Activated naive CD4-positive, alpha-beta T cell (primary cell): ENCODE measurements around the gene UGT1A10.

ENCODE experiments used
- DNase-seq, 4 experiments: peaks; one replicate each; lab custom pipeline; 2025; lab: John Stamatoyannopoulos, UW

Gene UGT1A10

DNA sequence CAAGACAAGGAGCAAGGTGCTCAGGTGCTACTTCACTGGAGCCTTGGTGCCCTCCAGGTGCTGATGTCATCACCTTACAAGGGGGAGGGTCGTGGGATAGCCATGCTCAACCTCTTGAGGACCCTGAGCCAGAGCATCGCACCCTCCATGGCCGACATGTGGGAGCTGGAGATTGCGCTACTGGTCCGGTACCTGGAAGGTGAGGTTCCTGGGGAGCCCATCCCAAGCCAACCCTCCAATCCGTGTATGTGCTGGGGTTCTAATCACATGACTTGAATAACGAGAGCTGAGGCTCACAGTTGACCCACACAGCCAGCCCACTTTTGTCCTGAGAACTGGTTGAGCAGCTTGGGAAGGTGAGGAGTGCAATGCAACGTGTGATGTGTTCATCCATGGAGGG lies 167.7 kb downstream of the UGT1A10 start:
- DNase-seq: no peak

DNA sequence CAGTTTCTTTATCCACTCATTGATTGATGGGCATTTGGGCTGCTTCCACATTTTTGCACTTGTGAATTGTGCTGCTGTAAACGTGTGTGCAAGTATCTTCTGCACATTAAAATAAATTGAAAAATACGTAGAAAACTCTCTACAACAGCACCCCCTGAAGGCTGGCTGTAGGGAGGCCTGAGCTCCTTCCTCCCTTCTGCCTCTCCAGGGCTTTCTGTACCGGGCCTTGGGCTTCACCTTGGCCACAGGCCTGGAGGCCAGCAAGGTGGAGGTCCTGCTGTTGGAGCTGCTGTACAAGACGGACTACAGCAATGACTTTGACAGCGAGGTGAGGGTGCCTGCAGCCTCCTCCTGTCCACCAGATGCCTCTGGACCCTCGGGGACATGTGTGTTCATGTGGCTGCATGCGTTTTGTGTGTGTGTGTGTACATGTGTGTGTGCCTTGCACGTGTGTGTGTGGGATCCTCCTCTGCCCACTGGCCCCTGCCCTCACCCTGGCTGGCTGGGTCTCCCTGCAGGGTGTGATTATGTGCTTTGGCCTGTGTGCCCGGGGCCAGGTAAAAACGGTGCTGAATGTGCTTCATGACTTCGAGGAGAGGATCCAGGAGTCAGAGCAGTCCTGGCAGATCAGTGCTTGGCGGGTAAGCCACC lies 171.1 kb downstream of the UGT1A10 start:
- no peak for DNase-seq

DNA sequence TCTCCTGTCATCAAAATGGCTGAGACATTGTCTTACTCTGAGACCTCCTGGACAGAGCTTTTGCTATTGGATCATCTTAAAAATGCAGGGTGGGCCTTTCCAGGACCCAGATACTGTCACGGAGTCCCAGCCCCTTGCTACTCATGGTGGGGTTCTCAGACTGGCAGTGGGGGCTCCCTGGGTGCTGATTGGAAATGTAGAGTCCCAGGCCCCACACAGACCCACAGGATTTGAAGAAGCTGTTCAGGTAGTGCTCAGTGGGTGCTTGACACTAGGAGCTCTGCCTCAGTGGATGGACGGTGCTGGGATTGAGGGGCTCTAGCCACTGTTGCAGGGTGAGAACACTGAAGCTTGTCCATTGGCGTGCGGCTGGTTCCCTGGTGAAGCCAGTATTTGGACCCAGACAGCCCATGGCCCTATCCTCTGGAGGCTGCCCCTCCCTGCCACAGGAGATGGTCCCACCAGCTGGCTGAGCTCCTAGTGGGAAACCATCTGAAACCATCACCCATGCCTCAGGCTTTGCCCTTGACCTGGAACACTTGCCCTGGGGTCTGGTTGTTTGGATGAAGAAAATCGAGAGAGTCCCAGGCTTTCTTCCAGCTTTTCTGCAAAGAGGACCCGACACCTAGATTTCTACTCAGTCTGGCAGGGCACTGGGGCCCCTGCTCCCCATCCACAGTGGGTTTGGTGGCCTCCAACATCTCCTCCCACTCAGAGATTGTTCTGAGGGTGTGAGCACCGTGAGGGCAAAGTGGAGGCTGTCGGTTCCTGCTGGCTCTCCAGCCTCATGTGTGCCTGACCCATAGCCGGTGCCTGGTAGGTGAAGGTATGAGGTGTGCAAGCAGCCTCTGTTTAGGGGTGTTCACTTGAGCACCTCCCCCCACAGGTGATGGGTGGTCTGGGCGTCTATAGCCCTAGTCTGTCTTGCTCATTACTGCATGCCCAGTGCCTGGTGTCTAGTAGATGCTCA lies 172.0 kb downstream of the UGT1A10 start:
- DNase-seq: no peak

- no peak for DNase-seq
Observed at GRCh38 chr2:233810385-233810784, 174.1 kb downstream of the UGT1A10 start.

GRCh38 chr2:233811087-233811486 lies 174.8 kb downstream of the UGT1A10 start:
- no peak for DNase-seq

DNA sequence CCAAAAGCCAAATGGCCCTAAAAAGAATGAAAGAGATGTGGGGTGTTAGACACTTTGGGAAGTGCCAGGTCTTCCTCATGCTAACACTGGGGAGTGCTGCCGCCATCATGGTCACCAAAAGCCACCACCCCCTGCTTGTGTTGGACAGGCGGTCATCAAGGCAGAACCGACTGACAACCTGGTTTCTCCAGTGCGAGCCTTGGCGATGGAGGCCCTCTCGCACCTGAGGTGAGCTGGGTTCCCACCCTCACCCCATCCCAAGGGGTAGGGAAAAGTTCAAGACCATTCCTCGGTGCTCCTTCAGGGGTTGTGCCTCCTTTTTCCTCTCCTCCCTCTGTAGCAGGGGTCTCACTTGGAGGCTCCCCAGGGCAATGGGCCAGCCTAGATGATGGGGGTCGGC lies 175.5 kb downstream of the UGT1A10 start:
- DNase-seq: no peak

DNA sequence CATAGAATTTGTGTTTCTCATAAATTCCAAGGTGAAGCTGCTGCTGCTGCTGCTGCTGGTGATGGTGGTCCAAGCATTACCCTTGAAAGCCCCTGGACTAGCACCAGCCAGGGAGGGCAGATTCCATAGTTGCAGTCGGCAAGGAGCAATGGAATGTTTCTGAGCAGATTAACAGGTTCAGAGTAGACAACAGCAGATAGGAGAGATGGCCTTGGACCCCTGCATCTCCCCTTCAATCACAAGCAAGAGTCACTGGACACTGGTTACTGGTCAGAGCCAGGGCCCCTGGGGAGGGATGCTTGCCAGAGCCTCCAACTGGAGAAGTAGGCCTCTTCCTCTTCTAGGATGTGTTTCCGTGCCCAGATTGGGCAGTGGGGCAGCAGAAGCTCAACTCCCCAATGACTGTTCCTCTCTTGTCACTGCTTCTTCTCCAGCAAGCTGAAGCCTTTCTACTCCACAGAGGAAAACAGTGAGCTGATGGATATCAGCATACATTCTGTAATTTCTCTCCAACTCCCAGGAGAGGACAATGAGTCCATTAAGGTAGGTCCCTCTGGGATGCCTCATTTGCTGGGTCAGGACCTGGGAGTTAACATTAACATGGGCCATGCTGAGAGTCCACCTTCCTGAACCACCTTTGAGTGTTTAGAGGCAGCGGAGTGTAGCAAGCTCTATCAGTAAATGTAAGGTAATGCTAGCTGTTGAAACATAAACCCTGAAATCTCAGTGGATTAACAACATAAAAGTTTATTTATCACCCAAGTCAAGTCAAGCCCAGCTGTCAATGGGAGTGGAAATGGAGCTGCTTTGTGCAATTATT lies 177.2 kb downstream of the UGT1A10 start:
- DNase-seq: no peak

DNA sequence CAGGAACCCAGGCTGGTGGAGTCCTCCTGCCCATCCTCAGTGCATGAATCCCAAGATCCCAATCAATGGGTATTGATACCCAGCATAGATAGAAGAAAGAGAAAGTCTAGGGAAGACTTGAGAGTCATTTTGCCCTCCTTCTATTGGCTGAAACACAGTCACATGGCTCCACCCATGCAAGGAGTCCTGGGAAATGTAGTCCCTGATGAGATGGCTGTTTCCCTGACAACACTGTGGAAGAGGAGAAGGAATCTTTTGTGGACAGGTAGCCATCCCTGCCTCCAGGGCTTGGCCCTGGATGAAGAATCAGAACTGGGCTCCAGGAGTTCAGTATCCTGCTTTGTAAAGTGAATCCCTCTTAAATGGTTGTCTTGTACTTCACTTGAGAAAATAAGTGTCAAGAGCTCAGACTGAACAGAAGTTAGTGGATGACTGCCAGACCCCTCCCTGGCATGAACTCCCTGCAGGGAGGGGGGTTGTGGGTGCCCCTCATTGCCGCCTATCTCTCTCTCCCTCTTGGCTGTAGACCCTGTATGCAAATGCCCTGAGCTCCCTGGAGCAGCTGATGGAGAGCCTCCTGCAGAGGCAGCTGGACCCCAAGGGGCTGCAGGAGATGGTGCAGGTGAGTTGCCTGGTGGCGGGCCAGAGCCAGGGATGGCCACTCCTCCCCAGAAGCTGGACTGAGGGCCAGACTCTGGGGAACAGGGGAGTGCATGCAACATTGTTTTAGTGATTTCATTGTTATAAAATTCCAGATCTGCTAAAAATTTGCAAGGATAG lies 178.0 kb downstream of the UGT1A10 start:
- no peak for DNase-seq

GRCh38 chr2:233815861-233816260 lies 179.6 kb downstream of the UGT1A10 start:
- no peak for DNase-seq

DNA sequence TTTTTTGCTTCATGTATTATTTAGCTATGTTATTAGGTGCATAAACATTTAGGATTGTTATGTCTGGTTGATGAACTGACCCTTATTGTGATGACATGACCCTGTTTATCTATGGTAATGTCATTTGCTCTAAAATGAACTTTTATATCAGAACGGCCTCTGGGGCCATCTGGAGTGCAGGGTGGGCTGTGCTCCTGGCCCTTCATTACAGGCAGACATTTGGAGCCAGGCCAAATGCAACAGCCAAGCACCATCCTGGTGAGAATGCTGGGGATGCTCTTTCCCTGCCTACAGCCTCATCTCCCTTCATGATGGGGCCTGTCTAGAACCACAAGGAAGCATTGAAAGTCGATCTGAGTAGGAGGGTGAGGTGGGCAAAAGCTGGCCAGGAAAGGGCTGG lies 180.1 kb downstream of the UGT1A10 start:
- DNase-seq: no peak

DNA sequence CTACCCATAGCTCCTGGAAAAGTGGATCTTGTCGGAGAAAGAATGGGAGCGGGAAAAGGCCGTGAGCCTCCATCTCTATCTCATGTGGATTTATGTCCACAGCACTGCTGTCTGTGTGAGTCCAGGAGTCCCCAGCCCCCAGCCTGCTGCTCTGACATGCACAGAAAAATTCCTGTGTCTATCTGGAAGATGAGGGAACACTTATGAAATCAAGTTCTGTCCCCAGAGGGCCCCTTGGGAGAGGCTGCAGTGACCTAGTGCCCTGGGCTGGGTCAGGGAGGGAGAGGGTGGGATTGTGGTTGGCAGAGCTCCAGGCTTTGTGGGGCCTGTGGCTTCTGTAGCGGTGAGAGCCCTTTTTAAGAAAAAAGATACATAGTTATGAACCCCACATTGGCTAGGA lies 180.5 kb downstream of the UGT1A10 start:
- DNase-seq: no peak

DNA sequence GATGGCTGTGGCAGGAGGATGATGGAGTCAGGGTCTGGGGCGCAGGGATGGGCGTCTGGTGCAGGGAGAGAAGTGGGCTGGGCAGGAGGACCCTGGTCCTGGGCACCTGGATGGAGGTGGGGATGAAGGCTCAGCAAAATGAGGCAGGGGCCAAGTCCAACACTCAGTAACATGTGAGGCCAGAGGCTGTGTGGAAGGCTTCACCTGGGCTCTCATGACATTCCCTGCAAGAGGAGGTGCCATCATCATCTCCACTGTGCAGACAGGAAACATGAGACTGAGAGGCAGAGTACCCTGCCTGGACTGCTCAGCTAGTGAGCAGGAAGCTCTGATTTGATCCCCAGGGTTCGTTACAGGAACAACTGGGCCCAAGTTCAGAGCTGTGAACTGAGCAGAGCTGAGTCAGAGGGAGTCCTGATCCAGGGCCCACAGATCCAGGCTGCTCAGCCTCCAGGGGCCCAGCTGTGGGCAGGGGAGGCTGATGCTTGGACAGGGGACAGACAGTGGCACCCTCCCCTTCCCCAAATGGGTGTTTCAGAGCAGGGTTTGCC lies 181.2 kb downstream of the UGT1A10 start:
- DNase-seq: no peak

GRCh38 chr2:233817995-233818638 lies 181.9 kb downstream of the UGT1A10 start:
- no peak for DNase-seq

DNA sequence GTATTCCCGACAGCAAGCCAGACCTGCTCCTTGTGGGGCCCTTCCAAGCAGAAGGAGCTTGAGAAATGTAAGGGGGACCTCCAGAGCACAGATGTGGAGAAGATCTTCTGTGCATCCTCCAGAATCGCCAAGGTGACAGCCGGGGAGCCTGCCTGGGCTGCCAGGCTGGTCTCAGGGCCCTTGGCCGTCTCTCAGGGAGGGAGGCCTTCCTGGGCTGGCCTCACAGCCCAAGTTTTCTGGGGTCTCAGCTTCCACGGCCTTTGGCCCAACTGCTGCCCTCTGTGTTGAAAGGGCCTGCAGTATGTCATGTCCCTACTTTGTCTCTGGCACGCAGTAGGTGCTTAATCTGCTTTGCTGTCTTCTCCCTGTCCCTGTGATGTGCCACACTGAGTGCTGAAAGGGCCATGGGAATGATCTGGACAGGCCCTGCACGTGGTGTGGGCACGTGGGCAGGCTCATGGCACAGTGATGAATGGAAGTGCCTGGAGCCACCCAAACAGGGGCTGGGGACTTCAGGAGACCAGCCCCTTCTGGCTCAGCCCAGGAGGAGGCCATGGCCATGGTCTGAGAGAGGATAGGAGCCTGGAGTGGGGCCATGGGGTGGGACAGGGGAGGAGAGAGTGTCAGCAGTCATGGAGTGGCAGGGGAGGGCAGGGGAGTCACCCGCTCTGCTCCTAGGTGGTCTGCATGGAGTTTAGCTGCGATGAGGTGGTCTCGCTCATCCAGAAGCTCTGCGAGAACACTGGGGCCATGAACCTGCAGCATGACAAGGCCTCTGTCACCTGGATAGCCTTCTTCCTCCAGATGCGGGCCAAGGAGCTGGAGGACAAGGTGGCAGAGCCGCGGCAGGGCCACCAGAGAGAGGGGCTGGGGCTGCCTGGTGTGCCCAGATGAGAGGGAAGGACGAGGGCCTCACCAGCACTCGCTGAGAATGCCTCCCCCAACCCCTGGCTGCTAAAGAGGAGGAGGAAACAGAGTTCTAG lies 182.7 kb downstream of the UGT1A10 start:
- DNase-seq: no peak

GRCh38 chr2:233819884-233820773 lies 183.9 kb downstream of the UGT1A10 start:
- no peak for DNase-seq

DNA sequence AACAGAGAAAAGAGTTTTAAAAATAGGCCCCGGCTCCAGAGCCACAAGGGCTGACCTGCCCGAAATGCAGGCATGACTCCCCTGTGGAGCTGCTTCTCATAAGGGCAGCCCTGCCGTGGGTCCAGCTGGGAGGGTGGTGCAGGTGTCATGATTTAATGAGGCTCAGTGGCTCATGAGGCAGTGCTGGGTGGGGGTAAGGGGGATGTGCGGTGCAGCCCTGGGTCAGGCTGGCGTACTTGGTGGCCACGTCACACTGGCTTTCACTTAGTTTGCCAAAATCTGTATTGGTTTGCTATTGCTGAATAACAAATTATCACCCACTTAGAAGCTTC lies 184.5 kb downstream of the UGT1A10 start:
- no peak for DNase-seq

DNA sequence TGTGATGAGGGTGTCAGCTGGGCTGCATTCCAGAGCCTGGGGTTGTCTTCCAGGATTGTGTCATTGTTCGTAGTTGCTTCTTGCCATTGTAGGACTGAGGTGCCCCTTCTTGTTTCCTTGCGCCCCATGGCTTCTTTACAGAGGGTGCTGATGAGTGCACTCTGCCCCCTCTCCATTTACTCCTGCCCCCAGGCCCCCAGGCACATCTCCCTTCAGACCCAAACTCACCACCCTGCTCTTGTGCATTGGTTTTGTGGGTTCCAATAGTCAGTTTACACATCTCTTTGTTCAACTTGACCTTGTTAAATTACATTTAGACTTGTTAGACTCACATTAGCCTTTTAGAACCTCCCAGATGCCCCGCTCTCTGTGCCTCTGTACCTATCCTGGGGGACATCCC lies 184.9 kb downstream of the UGT1A10 start:
- no peak for DNase-seq

DNA sequence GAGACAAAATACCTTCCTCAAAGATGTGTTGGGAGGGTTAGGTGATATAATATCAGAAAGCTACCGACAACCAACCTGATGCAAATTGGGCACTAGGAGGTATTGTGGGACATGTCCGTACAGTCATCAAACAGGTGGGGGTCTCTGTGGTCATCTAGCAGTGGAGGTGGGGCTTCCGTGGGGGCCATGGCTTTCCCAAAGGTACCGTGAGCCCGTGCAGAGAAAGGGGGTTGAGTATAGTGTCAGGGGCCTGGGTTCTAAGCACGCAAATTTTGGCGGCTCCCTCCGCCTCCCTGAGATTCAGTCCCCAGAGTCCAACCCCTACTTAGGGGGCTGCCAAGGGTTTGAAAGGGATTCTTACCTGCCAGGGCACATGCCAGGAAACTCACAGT lies 185.5 kb downstream of the UGT1A10 start:
- no peak for DNase-seq
